Smooth muscle cell (in vitro differentiated cells): ENCODE measurements around the gene PRR30. TPM values are rescaled to one million over a fixed set of nuclear protein-coding genes. Genes with fewer than 3 reads are reported as not detected.

Experiments
- DNase-seq: peaks from one replicate; lab custom pipeline; 2025; ENCODE audit not compliant: unreplicated experiment; lab: John Stamatoyannopoulos, UW
- H2AFZ ChIP-seq: fragments of 200-600 bp; sonication (generic); 2 replicates; pipeline ENCODE4 v1.6.0; 2016; ENCODE audit warnings: antibody characterized with exemption, low read depth, mild to moderate bottlenecking
- H3F3A ChIP-seq: fragments of 200-600 bp; sonication (generic); 2 replicates; pipeline ENCODE4 v1.6.0; 2017; ENCODE audit warnings: antibody characterized with exemption, low read depth
- H3K27ac ChIP-seq: fragments of 200-600 bp; sonication (generic); 2 replicates; pipeline ENCODE4 v1.5.1; 2016; ENCODE audit warnings: low read depth, mild to moderate bottlenecking
- H3K27me3 ChIP-seq: fragments of 200-600 bp; sonication (generic); 2 replicates; pipeline ENCODE4 v1.6.1; 2016; ENCODE audit warnings: low read depth, mild to moderate bottlenecking
- H3K36me3 ChIP-seq: fragments of 200-600 bp; sonication (generic); 2 replicates; pipeline ENCODE4 v1.5.1; 2016; ENCODE audit warnings: low read depth
- H3K4me1 ChIP-seq: fragments of 200-600 bp; sonication (generic); 2 replicates; pipeline ENCODE4 v1.5.1; 2016; ENCODE audit warnings: low read depth
- H3K4me2 ChIP-seq: fragments of 200-600 bp; sonication (generic); 2 replicates; pipeline ENCODE4 v1.6.0; 2016; ENCODE audit warnings: mild to moderate bottlenecking
- H3K4me3 ChIP-seq: fragments of 200-600 bp; sonication (generic); 2 replicates; pipeline ENCODE4 v1.5.1; 2016; ENCODE audit warnings: mild to moderate bottlenecking
- H3K79me2 ChIP-seq: fragments of 200-600 bp; sonication (generic); 2 replicates; pipeline ENCODE4 v1.6.0; 2016; ENCODE audit warnings: low read depth, mild to moderate bottlenecking
- H3K9ac ChIP-seq: fragments of 200-600 bp; sonication (generic); 2 replicates; pipeline ENCODE4 v1.6.0; 2016; ENCODE audit warnings: low read depth
- H3K9me3 ChIP-seq: fragments of 200-600 bp; sonication (generic); replicated peaks from 2 replicates; pipeline ENCODE4 v1.5.1; 2016; ENCODE audit warnings: low read depth
- H4K20me1 ChIP-seq: fragments of 200-600 bp; sonication (generic); 2 replicates; pipeline ENCODE4 v1.6.0; 2016; ENCODE audit warnings: low read depth
- CTCF ChIP-seq: fragments of 200-600 bp; sonication (generic); IDR thresholded peaks from 2 replicates; pipeline ENCODE4 v1.5.1; 2017; ENCODE audit warnings: borderline replicate concordance, mild to moderate bottlenecking, antibody characterized with exemption; ENCODE audit not compliant: insufficient read depth, poor library complexity, severe bottlenecking
- WGBS: methylation state at CpG from one replicate; pipeline ENCODE4 v1.1.7; 2016; ENCODE audit warnings: low lambda C conversion rate; 5-methylcytosine and 5-hydroxymethylcytosine counted together
- polyA plus RNA-seq: library from polyadenylated mRNA; unstranded; fragments of >200 nt; fragmentation: Nextera tagmentation; extraction: Ambion mirVana; gene quantifications from 2 replicates; pipeline ENCODE4 v1.2.1, GENCODE V29; 2016
- total RNA-seq: library from RNA; depleted of rRNA; stranded (reverse); fragments of >200 nt; gene quantifications from 2 replicates; pipeline ENCODE4 v1.2.3, GENCODE V29; 2014

Gene PRR30
- total and polyA plus RNA-seq, 2 experiments from 2014 or later, result not detected

DNA sequence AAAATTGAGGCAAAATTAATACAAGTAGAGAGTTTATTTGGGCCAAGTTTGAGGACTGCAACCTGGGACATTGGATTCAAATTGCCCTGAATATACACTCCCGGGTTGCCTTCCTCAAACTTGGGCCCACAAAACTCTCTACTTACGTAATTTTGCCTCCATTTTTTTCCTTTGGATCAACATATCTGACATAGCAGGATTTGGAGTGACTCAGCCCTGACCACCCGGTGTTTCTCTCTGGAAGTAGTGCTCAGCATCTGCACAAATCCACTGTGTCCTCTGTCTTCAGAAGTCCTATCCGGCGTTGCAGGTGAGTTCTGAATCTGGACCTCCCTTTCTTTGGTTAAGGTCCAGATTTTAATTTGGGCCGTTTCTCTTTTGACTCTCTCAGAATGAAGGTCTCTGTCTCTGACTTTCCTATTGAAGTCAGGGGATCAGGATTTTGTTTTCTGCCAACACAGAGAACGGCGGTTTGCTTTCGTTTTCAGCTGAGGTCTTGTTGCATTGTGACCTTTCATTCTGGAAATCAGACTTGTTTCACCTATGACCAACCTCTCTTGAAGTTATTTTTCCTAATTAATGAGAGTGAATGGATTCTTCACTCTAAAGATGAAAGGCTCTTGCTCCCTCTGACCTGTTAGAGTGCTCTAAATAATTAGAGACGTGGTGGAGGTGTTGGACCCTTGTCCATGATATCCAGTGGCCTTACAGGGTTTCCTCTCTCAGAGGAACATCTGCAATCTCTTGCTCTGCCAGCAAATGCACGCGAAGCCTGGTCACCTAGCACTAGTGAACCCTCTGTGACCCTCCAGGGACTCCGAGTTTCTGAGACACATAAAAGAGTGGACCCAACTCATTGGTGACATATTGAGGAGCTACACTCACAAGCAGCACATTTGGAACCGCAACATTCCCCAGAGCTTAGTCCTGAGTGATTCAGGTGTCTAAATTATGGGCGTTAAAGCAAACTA is 23.2 kb upstream of the PRR30 start:
- DNase-seq, result no peak

DNA sequence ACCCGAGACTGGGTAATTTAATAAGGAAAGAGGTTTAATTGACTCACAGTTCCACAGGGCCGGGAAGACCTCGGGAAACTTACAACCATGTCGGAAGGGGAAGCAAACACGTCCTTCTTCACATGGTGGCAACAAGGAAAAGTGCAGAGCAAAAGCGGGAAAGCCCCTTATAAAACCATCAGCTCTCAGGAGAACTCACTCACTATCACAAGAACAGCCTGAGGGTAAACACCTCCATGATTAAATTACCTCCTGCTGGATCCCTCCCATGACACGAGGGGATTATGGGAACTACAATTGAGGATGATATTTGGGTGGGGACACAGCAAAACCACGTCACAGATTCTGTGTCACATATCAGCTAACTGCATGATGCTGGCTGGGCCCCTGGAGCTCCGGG is 21.0 kb upstream of the PRR30 start:
- 91% methylated on average over 9 of the region's 9 CpGs for whole genome bisulfite sequencing
- no peak overlapping the region for H3K9ac ChIP-seq
- H2AFZ ChIP-seq, result no peak overlapping the region
- H3K4me2 ChIP-seq, result no peak overlapping the region
- H3F3A ChIP-seq, result no peaks in the 10 kb centered on the region
- H3K9me3 ChIP-seq, result no peaks in the 10 kb centered on the region
- no peaks in the 10 kb centered on the region for H3K36me3 ChIP-seq
- H3K79me2 ChIP-seq, result no peaks in the 10 kb centered on the region
- no peaks in the 10 kb centered on the region for H4K20me1 ChIP-seq
- H3K27me3 ChIP-seq, result no peaks in the 10 kb centered on the region
- TF ChIP-seq CTCF, result no peak
- no peak overlapping the region for H3K27ac ChIP-seq
- DNase-seq, result no peak
- H3K4me3 ChIP-seq, result no peak overlapping the region
- H3K4me1 ChIP-seq, result no peaks in the 10 kb centered on the region

More for the DNA sequence above, 23.2 kb upstream of the PRR30 start:
- H2AFZ ChIP-seq, result no peak overlapping the region
- no peaks in the 10 kb centered on the region for H3K4me1 ChIP-seq
- TF ChIP-seq CTCF, result no peak
- no peak overlapping the region for H3K4me2 ChIP-seq
- H3F3A ChIP-seq, result no peaks in the 10 kb centered on the region
- no peaks in the 10 kb centered on the region for H3K36me3 ChIP-seq
- no peaks in the 10 kb centered on the region for H4K20me1 ChIP-seq
- H3K27ac ChIP-seq, result no peak overlapping the region
- H3K9me3 ChIP-seq, result no peaks in the 10 kb centered on the region
- H3K27me3 ChIP-seq, result no peaks in the 10 kb centered on the region
- no peak overlapping the region for H3K4me3 ChIP-seq
- H3K9ac ChIP-seq, result no peak overlapping the region
- WGBS, result 82% methylated on average over 15 of the region's 15 CpGs
- no peaks in the 10 kb centered on the region for H3K79me2 ChIP-seq

DNA sequence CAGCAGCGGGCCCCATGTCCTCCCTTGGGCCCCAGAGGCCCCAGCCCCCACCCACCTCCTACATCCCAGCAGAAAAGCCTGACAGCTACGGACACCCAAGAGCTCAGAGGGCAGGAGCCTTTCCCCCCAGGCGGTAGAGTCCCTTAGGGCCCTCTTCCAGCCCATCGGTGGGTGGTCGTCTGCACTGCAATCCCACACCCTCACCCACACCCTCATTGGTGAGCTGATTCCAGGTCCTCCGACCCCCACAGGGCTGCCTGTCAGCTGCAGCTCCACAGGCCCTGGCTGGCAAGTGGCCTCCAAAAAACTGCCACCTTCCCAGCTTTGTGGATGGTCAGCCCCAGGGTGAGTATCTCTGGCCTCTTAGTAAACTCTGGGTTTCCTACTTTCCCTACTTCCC is 20.1 kb upstream of the PRR30 start:
- no peak for DNase-seq
- Histone ChIP-seq H3K9me3 (no peaks in the 10 kb centered on the region), H3K4me2 (no peak overlapping the region), H3K4me1 (no peaks in the 10 kb centered on the region), H3K79me2 (no peaks in the 10 kb centered on the region), H4K20me1 (no peaks in the 10 kb centered on the region), H3K27me3 (no peaks in the 10 kb centered on the region), H3K27ac (no peak overlapping the region), H3K4me3 (no peak overlapping the region), H2AFZ (no peak overlapping the region), H3K9ac (no peak overlapping the region), H3K36me3 (no peaks in the 10 kb centered on the region), H3F3A (no peaks in the 10 kb centered on the region)
- 96% methylated on average over 4 of the region's 6 CpGs for WGBS
- no peak for TF ChIP-seq CTCF
